ENCODE results near the gene SERBP1. TPM values are rescaled to one million over a fixed set of nuclear protein-coding genes. Genes with fewer than 3 reads are reported as not detected.

Gene SERBP1
- total RNA-seq, 4 donors from 2014 or later, result 173 to 241 (median 223) TPM

GRCh38 chr1:67464058-67464457, 33.9 kb upstream of the SERBP1 start:
- no peak overlapping the region for H3K27ac ChIP-seq
- H3K9me3 ChIP-seq, result no peaks in the 10 kb centered on the region
- 93 to 98% methylated on average over 2 of the region's 2 CpGs for WGBS, 2 donors
- no peak for DNase-seq (ENCODE audit: low spot score in 2 of 2)
- TF ChIP-seq CTCF (IDR thresholded peaks at IDR 0.05) (no peak), EP300 (IDR thresholded peaks at IDR 0.05) (no peak), POLR2A (IDR thresholded peaks at IDR 0.05) (no peak)
- H3K4me1 ChIP-seq, result peaks cover 0 to 9% (median 0%) of the 10 kb centered on the region in 4 donors
- H3K4me3 ChIP-seq, result no peak overlapping the region
- no peaks in the 10 kb centered on the region for H3K27me3 ChIP-seq
- no peaks in the 10 kb centered on the region for H3K36me3 ChIP-seq

- Histone ChIP-seq H3K4me3 (no peak overlapping the region), H3K9me3 (no peaks in the 10 kb centered on the region), H3K27ac (no peak overlapping the region), H3K27me3 (no peaks in the 10 kb centered on the region), H3K4me1 (peaks cover 0 to 9% (median 0%) of the 10 kb centered on the region in 4 donors), H3K36me3 (no peaks in the 10 kb centered on the region)
- 69 to 74% methylated on average over 7 of the region's 7 CpGs for WGBS, 2 donors
- TF ChIP-seq POLR2A (IDR thresholded peaks at IDR 0.05) (no peak), CTCF (IDR thresholded peaks at IDR 0.05) (no peak)
- no peak for DNase-seq (ENCODE audit: low spot score in 2 of 2)
Observed at GRCh38 chr1:67463298-67463955, 33.2 kb upstream of the SERBP1 start.

GRCh38 chr1:67460676-67461500, 30.7 kb upstream of the SERBP1 start:
- Histone ChIP-seq H3K27ac (no peak overlapping the region), H3K4me3 (no peak overlapping the region), H3K27me3 (no peaks in the 10 kb centered on the region), H3K9me3 (no peaks in the 10 kb centered on the region), H3K36me3 (no peaks in the 10 kb centered on the region), H3K4me1 (peaks cover 0 to 9% (median 0%) of the 10 kb centered on the region in 4 donors)
- DNase-seq (ENCODE audit: low spot score in 2 of 2), result peak in 1 of 2 donors; percentile 7
- TF ChIP-seq CTCF (IDR thresholded peaks at IDR 0.05) (no peak), POLR2A (IDR thresholded peaks at IDR 0.05) (no peak), EP300 (IDR thresholded peaks at IDR 0.05) (no peak)
- 46 to 47% methylated on average over 9 of the region's 9 CpGs for WGBS, 2 donors

GRCh38 chr1:67459068-67459467, 28.9 kb upstream of the SERBP1 start:
- Histone ChIP-seq H3K36me3 (no peaks in the 10 kb centered on the region), H3K4me1 (peaks cover 0 to 9% (median 0%) of the 10 kb centered on the region in 4 donors), H3K27ac (no peak overlapping the region), H3K4me3 (no peak overlapping the region), H3K9me3 (no peaks in the 10 kb centered on the region), H3K27me3 (no peaks in the 10 kb centered on the region)
- no peak for DNase-seq (ENCODE audit: low spot score in 2 of 2)
- 80 to 81% methylated on average over 3 of the region's 3 CpGs for WGBS, 2 donors
- no peak for TF ChIP-seq POLR2A (IDR thresholded peaks at IDR 0.05)
- TF ChIP-seq CTCF (IDR thresholded peaks at IDR 0.05), result no peak
- TF ChIP-seq EP300 (IDR thresholded peaks at IDR 0.05), result no peak

- Histone ChIP-seq H3K27me3 (no peaks in the 10 kb centered on the region), H3K4me1 (peaks cover 0 to 9% (median 0%) of the 10 kb centered on the region in 4 donors), H3K36me3 (no peaks in the 10 kb centered on the region), H3K9me3 (no peaks in the 10 kb centered on the region), H3K27ac (no peak overlapping the region), H3K4me3 (no peak overlapping the region)
- TF ChIP-seq CTCF (IDR thresholded peaks at IDR 0.05), result no peak
- no peak for TF ChIP-seq POLR2A (IDR thresholded peaks at IDR 0.05)
- no peak for TF ChIP-seq EP300 (IDR thresholded peaks at IDR 0.05)
- no peak for DNase-seq (ENCODE audit: low spot score in 2 of 2)
- WGBS, 2 donors, result 50 to 53% methylated on average over 1 of the region's 1 CpG
Observed at GRCh38 chr1:67458663-67459062, 28.5 kb upstream of the SERBP1 start.
